Stimulated activated CD8-positive, alpha-beta memory T cell treated with anti-CD3 and anti-CD28 coated beads, Interleukin-4, amount 100 ng/mL, for 48 hours (primary cell): ENCODE measurements around the gene SNX25.
"Not testable (repeated sequence)": the region's sequence is repeated elsewhere in the genome, so short reads cannot be mapped to it uniquely, and the experiment has no call there.

ENCODE experiments used
- DNase-seq: peaks from one replicate; pipeline ENCODE4 v3.0.0-alpha.2; 2020

The SNX25 gene

GRCh38 chr4:185209031-185209851 lies at the start of gene SNX25:
TSS of gene SNX25 (plus strand) at chr4:185209598. CDS start at chr4:185209827, 229 bp downstream.
- DNase-seq: peak; percentile 90

DNA sequence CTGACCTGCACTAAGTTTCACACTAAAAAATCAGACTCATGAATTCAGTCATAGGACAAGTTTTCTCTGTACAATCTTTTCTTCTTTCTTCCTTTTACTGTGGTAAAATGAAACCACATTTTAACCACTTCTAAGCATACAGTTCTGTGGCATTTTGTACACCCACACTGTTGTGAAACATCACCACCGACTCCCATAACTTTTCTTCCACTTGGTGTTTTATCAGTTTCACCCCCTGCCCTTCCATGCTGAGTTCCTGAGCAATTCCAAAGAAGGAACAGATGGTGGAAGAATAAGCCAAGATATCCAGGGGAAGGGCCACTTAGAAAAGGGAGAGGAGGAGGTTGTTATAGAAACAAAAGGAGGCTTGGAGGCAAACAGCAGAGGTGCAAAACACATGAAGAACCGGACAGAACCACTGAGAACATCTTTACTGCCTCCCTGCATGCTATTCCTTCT lies 43.8 kb upstream of the SNX25 start:
- DNase-seq: no peak

DNA sequence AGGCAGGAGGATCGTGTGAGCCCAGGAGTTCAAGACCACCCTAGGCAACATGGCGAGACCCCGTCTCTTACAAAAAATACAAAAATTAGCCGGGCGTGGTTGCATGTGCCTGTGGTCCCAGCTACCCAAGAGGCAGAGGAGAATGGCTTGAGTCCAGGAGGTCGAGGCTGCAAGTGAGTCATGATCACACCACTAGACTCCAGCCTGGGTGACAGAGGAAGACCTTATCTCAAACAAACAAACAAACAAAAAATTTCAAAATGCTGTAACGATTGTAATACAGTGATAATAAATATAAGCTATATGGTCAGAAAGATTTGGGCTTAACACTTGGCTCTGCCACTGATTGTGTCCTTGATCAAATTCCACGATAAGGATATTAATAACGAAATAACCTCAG lies 42.2 kb upstream of the SNX25 start:
- no peak for DNase-seq

DNA sequence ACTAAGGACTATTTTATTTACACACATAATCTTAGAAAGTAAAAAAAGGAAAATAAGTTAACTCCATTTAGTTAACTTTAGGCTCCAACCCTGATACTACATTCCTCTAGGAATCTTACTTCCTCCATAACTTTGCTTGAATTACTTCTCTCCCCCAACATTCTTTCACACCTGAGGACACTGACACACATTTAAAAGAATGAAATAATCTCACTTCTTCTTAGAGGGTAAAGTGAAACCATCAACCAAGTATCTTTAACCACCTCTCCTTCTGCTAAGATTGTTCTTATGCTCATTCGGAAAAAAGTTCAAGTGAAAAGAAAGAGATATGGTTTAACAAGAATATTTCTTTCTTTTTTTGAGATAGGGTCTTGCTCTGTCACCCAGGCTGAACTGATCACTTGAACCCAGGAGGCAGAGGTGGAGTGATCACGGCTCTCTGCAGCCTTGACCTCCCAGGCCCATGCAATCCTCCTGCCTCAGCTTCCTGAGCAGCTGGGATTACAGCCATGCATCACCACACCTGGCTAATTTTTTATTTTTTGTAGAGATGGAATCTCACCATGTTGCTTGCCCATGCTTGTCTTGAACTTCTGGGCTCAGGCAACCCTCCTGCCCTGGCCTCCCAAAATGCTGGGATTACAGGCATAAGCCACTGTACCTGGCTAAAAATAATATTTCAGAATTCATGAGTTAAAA lies 37.9 kb upstream of the SNX25 start:
- DNase-seq: no peak

GRCh38 chr4:185179488-185179887 lies 29.9 kb upstream of the SNX25 start:
- DNase-seq: no peak

- DNase-seq: no peak
Measured at GRCh38 chr4:185182239-185182638, 27.2 kb upstream of the SNX25 start.

- peak; percentile 83 for DNase-seq
Measured at GRCh38 chr4:185183622-185184281, 25.6 kb upstream of the SNX25 start.

DNA sequence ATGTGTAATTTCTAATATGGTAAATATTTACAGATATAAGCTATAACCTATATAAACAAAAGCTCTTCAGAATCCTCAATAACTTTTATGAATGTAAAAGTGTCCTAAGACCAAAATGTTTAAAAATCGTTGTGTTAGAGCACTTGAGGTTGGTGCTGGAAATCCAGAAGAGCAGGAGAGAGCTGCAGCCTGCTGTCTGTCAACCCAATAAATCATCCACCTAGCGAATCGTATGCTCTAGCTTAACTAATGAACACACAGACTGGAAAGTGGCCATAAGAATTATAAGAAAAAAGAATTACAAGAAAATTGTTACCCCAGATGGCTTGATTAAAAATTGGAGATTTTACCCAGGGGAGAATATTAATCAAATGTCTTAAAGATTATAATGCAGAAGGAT lies 22.6 kb upstream of the SNX25 start:
- no peak for DNase-seq

DNA sequence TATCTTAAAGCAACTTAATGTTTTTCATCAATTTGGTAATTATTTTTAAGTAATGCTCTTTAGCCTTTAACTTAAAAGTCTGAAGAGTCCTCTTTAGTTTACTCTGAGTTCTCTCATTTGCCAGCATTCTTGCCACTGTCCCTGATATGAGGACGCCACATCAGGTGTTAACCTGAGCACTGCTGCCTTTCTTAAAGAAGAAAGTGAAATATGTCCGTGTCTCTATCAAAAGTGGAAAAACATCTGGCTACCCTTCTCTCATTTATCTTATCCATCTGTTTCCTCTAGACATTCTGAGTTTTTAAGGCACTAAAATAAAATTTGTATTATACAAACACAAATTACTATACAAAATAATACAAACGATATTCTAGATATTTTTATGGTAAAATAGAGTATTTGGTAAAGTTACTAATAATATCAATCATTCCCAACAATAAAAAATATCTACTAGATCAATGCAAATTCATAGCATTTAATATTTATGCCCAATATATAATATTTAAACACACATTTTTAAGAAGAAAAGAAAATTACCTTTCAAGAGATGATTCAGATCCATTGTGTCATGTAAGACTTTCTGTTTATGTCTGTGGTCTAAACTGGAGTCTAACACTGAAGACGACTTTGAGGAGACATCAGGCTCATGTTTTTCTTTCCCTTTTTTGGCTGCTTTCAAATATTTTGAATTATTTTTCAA lies 19.6 kb upstream of the SNX25 start:
- no peak for DNase-seq

DNA sequence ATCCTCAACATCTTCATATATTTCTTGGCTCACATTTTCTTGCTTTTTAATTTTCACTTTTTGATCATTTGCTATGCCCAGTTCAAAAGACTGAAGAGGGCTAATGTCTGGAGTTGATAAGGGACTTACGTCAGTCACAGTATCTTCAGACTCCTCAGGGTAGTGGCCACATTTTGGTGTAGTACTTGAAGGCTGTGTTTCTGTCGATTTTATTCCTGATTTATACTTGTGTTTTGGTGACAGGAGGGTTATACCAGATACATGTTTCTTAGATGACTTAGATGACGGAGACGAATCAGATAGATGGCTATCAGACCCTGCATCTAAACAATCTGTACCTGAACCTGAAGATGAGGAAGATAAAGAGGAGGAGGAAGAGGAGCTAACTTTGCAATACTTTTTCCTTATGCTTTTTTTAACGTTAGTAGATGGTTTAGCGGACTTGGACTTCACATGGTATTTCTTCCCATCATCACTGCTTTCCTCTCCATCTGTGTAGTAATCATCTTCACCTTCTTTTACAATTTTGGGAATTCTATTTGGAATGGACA lies 19.0 kb upstream of the SNX25 start:
- DNase-seq: no peak

DNA sequence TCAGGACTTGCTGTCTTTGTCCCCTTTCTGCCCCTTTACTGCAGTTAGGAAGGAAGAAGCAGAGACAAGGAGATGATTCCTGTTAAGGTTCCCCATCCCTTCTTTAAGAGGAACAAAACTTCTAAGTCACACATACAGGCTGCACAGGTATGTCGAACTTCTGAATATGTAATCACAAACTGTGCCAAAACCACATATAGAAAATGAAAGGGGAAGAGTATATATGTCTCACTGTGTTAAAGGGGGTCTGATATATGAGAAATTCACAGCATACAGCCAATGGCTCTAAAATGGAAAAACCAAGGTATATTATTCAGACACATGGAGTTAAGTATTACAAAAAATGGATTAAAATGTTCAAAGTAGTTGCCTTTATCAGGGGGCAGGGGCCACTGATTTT lies 17.3 kb upstream of the SNX25 start:
- no peak for DNase-seq

- no peak for DNase-seq
Measured at GRCh38 chr4:185194924-185195888, 14.2 kb upstream of the SNX25 start.

GRCh38 chr4:185196437-185196836 lies 13.0 kb upstream of the SNX25 start:
- DNase-seq: no peak

DNA sequence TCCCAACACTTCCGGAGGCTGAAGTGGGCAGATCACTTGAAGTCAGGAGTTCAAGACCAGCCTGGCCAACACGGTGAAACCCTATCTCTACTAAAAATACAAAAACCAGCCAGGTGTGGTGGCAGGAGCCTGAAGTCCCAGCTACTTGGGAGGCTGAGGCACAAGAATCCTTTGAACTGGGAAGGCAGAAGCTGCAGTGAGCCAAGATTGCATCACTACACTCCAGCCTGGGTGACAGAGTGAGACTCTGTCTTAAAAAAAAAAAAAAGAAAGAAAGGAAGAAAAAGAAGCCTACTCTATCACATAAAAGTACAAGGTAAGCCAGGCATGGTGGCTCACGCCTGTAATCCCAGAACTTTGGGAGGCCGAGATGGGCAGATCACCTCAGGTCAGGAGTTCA lies 11.2 kb upstream of the SNX25 start:
- not testable (repeated sequence) for DNase-seq

GRCh38 chr4:185201977-185202962 lies 7.1 kb upstream of the SNX25 start:
- DNase-seq: peak; percentile 44

- DNase-seq: peak; percentile 31
Measured at GRCh38 chr4:185202984-185203485, 6.4 kb upstream of the SNX25 start.

DNA sequence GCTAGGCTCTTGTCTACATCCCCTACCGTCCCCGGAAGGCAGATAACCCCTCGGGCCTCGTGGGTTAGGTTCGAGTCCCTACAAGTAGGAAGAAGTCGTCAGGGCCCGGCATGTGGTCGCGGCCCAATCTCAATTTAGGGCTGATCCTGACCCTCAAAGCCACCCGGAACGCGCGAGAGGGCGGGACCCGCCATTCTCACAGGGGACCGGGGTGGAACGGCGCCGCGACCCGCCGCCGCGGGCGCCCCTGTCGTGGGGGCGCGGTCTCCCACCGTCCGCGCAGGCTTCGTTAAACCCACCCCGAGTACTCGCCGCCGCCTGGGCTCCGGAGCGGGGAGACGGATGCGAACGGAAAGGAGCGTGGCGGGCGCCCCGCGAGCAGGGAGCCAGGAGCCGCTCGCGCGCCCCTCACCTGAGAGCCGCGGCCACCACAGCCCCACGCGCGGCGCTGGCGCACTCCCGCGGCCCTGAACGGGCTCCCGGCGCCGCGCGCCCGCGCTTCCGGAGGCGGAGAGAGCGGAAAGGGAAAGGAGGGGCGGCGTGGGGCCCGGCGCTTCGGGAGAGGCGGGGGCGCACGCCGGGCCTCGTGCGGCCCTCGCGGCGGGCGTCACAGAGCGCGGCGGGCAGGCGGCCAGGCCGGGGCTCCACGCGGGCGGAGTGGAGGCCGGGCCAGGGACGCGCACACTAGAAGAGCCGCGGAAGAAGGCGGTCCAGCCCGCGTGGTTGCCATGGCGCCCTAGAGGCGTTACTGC lies 5.7 kb upstream of the SNX25 start, which contains the start of gene CFAP97:
Gene CFAP97, minus strand, starts transcription at position 515 of the 752 bp plus-strand sequence. CDS start 12,804 bp downstream, outside the sequence.
- peak; percentile 78 for DNase-seq

DNA sequence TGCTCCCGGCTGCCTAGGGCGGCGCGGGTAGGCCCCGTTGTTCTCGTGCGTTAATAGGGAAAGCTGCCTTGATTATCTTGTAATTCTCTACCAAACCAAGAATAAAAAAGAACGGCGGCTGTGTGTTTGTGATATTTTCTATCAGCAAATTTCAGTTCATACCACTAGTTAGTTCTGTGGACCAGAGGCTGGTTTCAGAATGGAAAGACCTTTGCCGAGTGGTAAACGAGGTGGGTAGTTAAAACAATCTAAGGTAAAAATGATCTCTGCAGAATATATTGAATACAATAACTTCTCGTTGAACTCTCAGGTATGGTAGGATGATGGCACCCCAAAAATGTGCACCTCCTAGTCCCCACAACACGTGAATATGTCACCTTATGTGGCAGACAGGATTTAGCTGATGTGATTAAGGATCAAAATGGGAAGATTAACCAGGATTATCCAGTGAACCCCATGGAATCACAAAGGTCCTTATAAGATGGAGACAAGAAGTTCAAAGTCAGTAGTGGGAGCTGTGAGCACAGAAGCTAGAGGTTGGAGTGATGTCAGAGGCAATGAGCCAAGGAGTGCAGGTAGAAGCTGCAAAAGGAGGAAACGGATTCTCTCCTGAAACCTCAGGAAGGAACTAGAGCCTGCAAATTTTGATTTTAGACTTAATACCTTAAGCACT lies 5.0 kb upstream of the SNX25 start:
- DNase-seq: no peak
